ENCODE measurements around the gene S100A8.
"Not testable (repeated sequence)": the region's sequence is repeated elsewhere in the genome, so short reads cannot be mapped to it uniquely, and the experiment has no call there.

Gene S100A8

DNA sequence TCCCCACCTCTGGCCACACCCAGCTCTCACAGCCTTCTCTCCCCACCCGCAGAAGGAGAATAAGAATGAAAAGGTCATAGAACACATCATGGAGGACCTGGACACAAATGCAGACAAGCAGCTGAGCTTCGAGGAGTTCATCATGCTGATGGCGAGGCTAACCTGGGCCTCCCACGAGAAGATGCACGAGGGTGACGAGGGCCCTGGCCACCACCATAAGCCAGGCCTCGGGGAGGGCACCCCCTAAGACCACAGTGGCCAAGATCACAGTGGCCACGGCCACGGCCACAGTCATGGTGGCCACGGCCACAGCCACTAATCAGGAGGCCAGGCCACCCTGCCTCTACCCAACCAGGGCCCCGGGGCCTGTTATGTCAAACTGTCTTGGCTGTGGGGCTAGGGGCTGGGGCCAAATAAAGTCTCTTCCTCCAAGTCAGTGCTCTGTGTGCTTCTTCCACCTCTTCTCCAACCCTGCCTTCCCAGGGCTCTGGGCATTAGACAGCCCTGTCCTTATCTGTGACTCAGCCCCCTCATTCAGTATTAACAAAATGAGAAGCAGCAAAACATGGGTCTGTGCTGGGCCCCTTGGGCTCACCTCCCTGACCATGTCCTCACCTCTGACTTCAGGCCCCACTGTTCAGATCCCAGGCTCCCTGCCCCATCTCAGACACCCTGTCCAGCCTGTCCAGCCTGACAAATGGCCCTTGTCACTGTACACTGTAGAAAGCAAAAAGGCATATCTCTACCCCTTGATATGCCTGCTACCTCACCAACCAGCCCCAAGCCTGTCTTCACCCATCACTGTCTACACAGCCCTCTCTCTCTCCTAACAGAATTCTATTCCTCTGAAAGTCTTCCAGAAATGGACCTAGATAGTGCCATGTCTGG lies 30.0 kb downstream of the S100A8 start:
- DNase-seq, result no peak

DNA sequence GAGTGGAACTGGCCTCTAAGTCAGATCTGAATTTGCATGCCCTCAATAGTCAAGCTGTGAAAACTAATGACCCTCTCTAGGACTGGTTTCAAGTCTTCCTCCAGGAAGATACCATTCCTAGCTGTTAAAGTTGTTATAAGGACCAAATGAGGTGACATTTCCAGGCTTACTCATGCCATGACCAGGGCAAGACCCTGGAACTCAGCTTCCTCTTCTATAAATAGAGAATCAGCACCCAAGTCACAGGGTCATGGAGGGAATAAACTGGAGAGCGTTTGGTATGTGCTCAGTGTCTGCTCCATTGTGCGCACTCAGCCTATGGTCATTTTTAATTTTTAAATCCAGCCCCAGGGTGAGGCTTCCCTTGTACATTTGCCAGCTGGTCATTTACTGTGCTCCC lies 30.7 kb downstream of the S100A8 start:
- no peak for DNase-seq

DNA sequence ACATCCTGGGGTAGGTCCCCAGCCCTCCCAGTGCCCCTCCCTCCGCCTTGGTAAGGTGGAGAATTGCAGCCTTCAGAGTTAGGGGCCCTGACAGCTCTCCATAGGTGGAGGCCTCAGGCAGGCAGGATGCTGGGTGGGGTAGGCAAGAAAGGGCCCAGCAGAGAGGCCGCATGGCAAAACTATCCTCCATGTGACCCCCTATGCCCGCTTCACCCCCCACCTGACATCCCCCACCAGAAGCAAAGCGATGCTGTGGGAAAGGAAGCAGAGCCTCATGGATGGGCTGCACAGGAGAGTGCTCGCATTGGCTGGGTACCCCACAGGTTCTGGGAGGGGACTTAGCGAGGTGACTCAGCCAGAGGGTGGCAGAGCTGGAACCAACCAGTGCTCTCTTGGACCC lies 31.6 kb downstream of the S100A8 start:
- no peak for DNase-seq

DNA sequence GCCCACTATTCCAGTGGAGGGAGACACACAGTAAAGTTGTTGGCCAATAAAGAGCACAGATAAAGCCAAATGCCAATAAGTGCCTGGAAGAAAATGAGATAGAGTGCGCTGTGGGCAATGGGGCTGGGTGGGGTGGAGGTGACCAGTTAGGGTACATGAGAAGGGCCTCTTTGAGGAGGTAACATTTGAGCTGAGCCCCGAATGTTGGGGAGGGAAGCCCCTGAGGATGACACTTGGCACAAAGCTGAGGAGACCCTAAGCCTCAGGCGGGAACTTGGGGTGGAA lies 32.2 kb downstream of the S100A8 start:
- no peak for DNase-seq

DNA sequence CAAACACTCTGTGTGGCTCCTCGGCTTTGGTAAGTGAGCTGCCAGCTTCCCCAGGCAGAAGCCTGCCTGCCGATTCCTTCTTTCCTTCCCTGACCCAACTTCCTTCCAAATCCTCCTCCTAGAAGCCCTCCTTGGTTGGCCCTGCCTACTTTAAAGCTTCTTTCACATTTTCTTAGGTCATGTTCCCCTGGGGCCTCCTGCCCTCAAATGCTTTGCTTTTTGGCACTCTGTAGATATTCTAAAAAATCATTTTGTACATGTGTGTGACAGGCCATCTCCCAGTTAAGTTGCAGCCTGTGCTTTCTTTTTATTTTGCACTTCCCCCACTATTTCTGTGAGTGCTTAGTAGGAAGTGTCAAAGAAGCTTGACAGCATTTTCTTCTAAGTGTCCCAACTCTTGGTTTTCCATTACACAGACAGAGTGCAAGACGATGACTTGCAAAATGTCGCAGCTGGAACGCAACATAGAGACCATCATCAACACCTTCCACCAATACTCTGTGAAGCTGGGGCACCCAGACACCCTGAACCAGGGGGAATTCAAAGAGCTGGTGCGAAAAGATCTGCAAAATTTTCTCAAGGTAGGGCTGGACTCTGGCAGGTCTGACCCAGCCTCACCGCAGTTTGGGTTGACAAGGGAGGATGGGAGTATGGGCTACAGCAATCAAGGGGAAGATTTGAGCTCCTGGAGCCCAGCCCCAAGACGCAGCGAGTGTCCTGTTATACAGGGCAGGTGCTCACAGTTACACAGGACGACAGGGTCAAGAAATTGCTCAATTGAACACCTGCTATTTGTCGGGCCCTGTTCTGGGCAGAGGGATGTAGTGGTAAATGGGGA lies 32.8 kb downstream of the S100A8 start, which contains the start of gene S100A9:
S100A9 (plus strand) TSS at position 2 of the 838 bp plus-strand sequence; CDS start at position 432, 430 bp downstream.
- no peak for DNase-seq

- no peak for DNase-seq
Measured at GRCh38 chr1:153357076-153357852, 33.6 kb downstream of the S100A8 start.

- no peak for DNase-seq
Measured at GRCh38 chr1:153356392-153357075, 34.3 kb downstream of the S100A8 start.

- DNase-seq, result no peak
Measured at GRCh38 chr1:153355445-153356071, 35.3 kb downstream of the S100A8 start.

DNA sequence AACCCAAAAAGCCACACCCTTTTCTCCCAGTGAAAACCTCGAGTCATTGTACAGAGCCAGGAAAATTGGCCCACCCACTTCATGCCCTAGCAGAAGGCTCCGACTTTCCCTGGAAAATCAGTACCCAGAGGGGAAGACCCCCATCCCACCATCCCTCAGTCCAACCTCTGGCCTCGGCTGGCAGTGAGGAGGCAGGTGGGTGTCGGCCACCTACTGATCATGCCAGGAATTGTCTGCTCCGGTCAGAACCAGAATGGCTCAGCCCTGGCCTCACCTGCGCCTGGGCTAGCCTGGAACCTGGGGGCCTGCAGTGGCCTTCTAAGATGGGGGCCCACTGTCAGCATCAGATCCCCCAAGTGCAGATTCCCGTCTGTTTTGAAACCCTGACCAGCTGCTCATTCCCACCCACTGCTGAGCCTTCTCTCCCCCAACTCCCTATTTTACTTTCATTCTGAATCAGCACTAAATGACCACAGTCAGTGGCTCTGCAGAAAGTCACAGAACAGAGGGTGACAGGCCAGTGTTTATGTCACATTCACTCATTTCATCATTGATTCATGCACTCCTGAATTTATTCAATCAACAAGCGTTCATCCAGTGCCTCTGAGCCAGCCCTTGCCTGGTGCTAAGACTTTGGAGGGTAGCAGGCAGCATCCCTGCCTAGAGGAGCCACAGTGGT lies 36.2 kb downstream of the S100A8 start:
- no peak for DNase-seq

DNA sequence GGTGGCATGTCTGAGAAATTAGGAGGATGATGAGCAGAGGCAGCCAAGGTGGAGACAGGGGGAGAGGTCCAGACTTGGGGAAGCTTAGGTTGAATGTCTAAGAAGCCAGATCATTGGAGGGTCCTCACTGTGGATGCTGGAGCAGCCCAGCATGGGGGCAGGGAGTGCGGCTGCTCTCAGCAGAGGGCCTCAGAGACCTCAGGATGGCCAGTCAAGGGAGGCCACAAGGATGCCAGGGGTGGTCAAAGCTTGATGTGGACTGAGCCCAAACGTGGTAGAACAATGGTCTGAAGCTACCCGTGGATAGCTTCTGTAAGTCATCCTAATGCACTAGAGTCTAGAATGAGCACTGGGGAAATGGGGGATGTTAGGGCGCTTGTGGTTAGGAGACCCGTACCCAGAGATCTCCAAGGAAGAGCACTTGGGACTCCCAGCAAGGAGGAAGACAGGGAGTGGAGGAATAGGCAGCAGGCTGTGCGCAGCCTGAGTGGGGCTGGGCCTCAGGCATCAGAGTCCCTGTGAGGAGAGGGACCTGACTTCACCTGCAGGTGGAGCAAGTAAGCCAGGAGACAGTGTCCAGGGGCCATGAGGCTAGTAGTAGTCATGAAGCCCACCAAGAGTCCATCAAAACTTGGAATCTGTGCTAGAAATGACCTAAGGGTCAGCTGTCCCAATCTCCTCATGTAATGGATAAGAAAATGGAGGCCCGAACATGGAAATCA lies 37.5 kb downstream of the S100A8 start:
- no peak for DNase-seq

- DNase-seq, result peak; percentile 41
Measured at GRCh38 chr1:153352523-153352922, 38.4 kb downstream of the S100A8 start.

DNA sequence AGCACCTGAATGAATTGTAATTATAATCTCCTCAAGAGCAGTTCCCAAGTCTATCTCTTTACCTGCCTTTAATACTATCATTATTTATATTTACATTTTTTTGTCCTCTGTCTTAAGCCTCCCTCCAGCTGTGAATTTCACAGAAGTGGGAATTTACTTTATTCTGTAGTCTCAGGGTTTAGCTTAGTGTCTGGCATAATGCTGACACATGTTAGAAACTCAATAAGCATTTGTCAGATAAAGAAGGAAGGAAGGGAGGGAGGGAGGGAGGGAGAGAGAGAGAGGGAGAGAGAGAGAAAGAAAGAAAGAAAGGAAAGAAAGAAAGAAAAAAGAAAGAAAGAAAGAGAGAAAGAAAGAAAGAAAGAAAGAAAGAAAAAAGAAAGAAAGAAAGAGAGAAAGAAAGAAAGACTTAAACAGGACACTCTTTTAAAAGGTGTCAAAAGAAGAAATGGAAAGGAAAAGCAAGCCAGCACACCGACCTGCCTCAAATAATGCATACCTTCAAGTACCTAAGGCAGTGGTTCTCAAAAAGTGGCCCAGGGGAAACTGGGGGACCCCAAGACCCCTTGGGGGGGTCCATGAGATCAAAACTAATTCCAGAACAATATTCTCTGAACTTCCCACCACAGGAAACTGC lies 40.4 kb downstream of the S100A8 start:
- no peak for DNase-seq

GRCh38 chr1:153349363-153350320 lies 41.2 kb downstream of the S100A8 start:
- DNase-seq, result no peak

- DNase-seq, result no peak
Measured at GRCh38 chr1:153348511-153349362, 42.1 kb downstream of the S100A8 start, which contains the start of gene PGLYRP4. PGLYRP4 (minus strand) TSS chr1:153348841; CDS start chr1:153347932, 909 bp downstream.

DNA sequence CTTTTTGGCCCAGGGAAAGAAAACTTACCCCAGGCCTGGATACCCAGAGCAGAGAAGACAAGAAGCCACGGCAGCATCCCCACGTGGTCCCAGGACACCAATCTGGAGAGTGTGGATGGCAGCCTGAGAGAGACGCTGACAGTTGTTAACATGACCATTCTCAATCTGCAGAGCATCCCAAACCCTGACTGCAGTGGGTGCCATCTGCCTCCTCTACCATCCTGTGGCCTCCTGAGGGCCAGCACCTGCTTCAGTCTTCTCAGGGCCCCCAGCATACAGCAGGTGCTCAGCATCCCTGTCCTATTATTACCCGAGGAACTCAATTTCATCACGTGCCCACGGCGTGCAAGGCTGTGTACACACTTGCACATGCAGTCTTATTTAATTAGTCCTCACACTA lies 43.0 kb downstream of the S100A8 start:
- no peak for DNase-seq

DNA sequence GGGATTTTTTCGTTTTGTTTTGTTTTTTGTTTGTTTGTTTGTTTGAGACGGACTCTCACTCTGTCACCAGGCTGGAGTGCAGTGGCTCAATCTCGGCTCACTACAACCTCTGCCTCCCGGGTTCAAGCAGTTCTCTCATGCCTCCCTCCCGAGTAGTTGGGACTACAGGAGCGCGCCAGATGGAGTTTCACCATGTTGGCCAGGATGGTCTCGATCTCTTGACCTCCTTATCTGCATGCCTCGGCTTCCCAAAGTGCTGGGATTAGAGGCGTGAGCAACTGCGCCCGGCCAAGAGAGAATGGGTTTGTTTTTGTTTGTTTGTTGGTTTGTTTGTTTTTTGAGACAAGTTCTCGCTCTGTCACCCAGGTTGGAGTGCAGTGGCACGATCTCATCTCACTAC lies 43.8 kb downstream of the S100A8 start:
- DNase-seq, result not testable (repeated sequence)

GRCh38 chr1:153346077-153346723 lies 44.7 kb downstream of the S100A8 start:
- DNase-seq, result no peak

All from activated effector memory CD4-positive, alpha-beta T cell treated with Interleukin-2 at 50 U/mL for 16 hours (primary cell).